GM19240 (cell line): ENCODE data around the gene BMF.

Experiments
- DNase-seq: peaks from one replicate; pipeline ENCODE4 v3.0.0; 2011; ENCODE audit warnings: low spot score; ENCODE audit not compliant: insufficient read length

The BMF gene

GRCh38 chr15:40067921-40068624 lies 40.6 kb downstream of the BMF start:
- no peak for DNase-seq

- DNase-seq, result no peak
Observed at GRCh38 chr15:40066589-40066988, 42.1 kb downstream of the BMF start.

- DNase-seq, result no peak
Observed at GRCh38 chr15:40065166-40065565, 43.5 kb downstream of the BMF start.

GRCh38 chr15:40064231-40064894 lies 44.3 kb downstream of the BMF start:
- DNase-seq, result no peak

- no peak for DNase-seq
Observed at GRCh38 chr15:40063563-40064011, 45.1 kb downstream of the BMF start.

- no peak for DNase-seq
Observed at GRCh38 chr15:40062816-40063562, 45.7 kb downstream of the BMF start.

GRCh38 chr15:40061212-40061901 lies 47.3 kb downstream of the BMF start:
- no peak for DNase-seq

GRCh38 chr15:40060236-40060961 lies 48.3 kb downstream of the BMF start:
- DNase-seq, result no peak

GRCh38 chr15:40059821-40060220 lies 48.9 kb downstream of the BMF start:
- DNase-seq, result no peak

- no peak for DNase-seq
Observed at GRCh38 chr15:40058476-40059140, 50.1 kb downstream of the BMF start.

- no peak for DNase-seq
Observed at GRCh38 chr15:40055576-40056293, 52.9 kb downstream of the BMF start.

GRCh38 chr15:40054855-40055575 lies 53.7 kb downstream of the BMF start:
- no peak for DNase-seq

- DNase-seq, result no peak
Observed at GRCh38 chr15:40054605-40054854, 54.1 kb downstream of the BMF start.

- DNase-seq, result no peak
Observed at GRCh38 chr15:40053831-40054604, 54.7 kb downstream of the BMF start.

GRCh38 chr15:40053079-40053830 lies 55.4 kb downstream of the BMF start:
- no peak for DNase-seq

- no peak for DNase-seq
Observed at GRCh38 chr15:40052604-40053003, 56.1 kb downstream of the BMF start.

- no peak for DNase-seq
Observed at GRCh38 chr15:40051616-40052415, 56.9 kb downstream of the BMF start.
